GM19328 (cell line): ENCODE data around the gene ABCA12.

Experiments used
- ATAC-seq: cut with Tn5 transposase; IDR thresholded peaks from one replicate; pipeline ENCODE4 v1.9.1; 2021; ENCODE audit warnings: mild to moderate bottlenecking, moderate library complexity; ENCODE audit not compliant: unreplicated experiment

ABCA12 gene

DNA sequence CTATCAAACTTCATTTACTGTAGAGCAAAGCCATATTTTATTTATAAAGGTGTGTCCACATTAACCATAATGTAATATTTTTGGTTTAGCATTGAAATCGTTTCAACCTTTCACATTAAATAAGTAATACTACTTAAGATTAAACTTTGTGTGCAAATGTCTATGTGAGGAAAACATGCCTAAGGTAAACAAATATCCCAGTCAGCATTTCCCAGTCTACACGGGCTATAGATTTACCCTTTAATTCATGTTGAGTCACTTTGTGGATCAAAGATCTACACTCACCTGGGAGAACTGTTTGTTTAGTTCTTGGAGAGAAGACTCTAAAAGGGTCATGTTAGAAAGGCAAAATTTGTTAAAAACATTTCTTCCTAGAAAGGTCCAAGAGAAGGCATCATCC, 89.1 kb downstream of the ABCA12 start:
- no peak for ATAC-seq

DNA sequence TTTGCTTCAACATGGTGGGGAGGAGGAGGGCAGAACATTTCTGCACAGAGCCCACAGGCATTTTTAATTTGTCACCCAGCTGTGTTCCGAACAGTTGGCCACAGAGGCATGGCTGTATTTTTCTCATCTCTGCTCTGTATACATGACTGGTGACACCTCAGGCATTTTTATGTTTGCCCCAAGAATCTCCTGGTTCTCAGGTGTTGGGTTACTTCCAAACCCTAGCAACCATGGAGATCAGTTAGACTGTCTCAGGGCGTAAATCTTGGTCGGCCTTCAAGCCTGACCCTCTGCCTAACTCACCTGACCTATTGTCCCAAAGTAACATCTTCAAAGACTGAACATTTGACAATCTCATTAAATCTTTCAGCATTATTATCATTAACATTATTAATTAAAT, 100.0 kb downstream of the ABCA12 start:
- no peak for ATAC-seq

DNA sequence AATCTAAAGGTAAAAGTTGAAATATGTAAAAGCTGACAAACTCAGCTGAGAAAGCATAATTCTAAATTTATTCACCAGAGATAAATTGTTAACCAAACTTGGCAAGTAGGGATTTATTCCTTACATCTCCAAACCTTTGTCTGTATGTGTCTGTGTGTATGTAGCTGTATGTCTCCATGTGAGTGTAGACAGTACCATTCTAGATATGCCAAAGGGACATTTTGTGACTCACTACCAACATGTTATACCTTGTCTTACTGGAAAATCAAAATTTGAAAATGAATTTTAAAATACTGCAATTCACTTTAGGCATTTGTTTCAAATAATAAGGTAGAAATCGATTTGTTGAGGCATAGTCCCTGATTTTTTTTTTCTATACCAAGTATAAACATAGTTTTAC, 102.1 kb downstream of the ABCA12 start:
- no peak for ATAC-seq

DNA sequence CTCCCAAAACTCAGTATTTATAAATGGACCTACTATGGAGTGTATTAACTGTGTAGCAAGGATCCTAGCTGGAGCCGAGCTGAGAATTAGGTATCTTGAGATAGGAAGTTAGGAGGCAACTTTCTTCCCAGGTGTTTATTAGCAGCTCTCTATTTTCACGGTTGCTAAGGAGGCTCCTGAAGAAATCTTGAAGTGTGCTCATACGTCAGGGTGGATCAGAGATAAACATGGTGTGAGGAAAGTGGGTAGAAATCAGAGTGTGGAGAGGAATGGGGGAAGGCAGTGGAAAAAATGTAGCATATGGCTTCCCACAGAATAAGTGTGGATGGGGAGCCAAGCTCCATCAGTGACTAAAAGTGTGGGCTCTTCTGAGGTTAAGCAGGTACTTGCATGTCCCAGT, 104.3 kb downstream of the ABCA12 start:
- ATAC-seq, result no peak

DNA sequence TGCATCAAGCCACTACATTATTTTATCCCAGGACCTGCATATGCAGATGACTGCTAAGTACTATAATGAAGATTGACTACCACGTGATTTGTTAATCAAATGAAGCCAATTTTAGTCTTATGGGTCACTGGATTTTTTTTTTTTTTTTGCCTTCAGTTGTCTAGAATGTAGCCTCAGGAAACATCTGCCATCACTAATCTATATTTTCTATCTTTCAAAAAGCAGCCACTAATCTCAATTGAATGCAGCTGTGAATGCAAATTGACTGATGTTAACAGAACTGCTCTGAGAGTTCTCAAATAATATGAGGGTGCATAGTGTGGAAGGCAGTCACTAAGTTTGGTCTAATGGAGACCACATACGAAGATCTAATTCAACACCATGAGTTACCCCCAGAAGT, 106.3 kb downstream of the ABCA12 start:
- no peak for ATAC-seq

DNA sequence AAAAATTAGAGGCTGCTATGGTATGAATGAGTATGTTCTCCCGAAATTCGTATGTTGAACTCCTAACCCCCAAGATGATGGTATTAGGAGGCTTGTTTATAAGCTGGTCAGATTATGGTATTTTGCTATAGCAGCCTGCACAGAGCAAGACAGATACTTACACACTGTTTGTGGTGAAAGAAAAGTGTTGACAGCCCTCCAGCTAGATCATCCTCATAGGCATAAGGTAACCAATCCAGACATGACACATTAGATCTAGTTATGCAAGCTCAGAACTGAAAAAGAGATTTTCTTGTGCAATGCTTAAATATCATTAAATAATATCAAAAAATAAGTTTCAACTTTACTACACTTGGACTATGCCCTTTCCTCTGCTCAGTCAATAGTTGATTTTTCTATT, 107.1 kb downstream of the ABCA12 start:
- no peak for ATAC-seq

DNA sequence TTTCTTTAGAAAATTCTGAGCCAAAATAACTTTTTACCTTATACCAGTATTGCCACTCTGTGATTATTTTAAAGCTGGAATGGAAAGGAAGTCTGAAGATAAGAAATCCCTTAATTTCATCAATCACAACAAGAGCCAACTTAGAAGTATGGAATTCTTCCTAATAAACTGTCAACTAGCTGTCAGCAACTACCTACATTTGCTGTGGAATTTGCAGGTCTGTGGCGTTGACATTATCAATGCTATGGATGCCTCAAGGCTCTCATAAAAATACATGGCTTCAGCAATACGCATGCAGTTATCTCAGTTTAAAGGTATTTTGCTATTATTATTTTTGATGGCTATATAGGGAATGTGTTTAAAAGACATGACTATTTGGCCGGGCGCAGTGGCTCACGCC, 108.5 kb downstream of the ABCA12 start:
- ATAC-seq, result no peak

DNA sequence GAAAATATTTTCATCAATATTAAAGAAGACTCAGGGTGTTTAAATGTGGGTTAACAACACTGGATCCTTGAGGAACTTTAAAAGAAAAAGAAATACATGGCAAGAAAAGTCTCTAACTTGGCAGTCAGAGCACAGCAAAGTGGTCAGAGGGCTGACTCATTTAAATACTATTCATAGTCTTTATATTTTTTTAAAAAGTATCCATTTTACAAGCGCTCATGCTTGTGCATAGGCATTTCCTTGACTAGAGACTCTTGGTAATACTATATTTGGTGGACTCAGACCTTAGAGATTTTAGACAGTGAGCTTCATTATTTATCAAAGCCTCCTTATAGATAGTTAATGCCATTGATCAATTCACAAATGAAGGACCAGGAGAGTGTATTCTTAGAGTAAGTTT, 110.2 kb downstream of the ABCA12 start:
- ATAC-seq, result no peak

DNA sequence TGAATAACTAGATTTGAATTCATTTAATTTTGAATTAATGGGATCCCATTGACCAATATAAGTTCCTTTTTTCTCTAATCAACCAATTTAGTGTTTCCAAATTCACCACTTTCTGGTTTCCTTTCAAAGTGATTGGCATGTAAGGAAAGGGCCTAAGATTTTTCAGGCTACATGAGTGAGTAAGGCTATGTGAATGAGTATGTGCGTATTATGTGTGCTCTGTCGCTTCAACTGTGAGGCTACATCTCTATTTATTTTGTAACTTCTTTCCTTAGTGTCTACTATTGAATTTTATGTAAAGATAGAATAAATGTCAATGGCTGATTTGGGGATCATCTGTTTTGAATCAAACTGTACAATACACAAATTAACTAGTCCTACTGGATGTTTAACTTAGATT, 110.6 kb downstream of the ABCA12 start:
- ATAC-seq, result no peak

DNA sequence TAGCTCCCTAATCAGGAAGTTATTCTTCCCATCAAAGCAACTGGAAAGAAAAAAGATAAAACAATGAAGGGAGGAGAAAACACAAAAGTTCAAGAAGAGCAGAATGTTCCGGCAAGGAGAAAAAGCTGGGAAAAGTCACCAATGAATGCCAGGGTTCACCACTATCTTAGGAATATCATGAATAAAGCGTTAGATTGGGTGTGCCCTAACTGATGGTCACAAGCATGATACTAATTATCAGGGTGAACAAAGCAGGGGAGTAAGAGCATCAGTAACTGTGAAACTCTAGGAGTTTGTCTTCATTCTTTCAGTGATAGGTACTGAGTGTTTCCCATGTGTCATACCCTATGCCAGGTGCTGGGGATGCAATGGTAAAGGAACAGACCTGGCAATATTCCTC, 115.5 kb downstream of the ABCA12 start:
- no peak for ATAC-seq

DNA sequence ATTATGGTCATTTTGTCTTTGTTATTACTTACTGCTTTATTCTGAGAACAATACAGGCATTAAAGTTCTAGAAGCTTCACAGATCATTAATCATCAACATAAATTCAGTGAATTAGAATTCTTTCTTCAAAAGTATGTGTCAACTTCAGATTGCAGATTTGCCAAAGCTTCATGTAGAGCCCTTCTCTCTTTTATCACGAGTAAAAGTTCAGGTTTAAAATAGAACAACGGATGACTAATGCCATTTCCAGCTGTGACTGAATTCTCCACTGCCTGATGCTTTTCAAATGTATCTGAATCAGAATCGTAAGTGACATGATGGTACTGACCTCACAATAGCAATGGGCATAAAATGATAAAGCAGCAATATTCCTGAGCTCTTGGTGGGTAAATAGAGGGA, 116.0 kb downstream of the ABCA12 start:
- no peak for ATAC-seq

DNA sequence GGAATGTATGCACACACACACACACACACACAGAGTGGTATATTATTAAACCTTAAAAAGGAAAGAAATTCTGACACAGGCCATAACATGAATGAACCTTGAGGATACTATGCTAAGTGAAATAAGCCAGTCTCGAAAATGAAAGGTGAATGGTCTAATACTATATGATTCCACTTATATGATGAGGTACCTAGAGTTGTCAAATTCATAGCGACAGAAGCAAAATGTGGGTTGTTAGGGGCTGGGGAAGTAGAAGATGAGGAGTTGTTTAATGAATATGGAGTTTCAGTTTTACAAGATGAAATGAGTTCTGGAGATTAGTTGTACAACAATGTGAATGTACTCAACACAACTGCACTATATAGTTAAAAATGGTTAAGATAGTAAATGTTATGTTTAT, 118.1 kb downstream of the ABCA12 start:
- no peak for ATAC-seq

DNA sequence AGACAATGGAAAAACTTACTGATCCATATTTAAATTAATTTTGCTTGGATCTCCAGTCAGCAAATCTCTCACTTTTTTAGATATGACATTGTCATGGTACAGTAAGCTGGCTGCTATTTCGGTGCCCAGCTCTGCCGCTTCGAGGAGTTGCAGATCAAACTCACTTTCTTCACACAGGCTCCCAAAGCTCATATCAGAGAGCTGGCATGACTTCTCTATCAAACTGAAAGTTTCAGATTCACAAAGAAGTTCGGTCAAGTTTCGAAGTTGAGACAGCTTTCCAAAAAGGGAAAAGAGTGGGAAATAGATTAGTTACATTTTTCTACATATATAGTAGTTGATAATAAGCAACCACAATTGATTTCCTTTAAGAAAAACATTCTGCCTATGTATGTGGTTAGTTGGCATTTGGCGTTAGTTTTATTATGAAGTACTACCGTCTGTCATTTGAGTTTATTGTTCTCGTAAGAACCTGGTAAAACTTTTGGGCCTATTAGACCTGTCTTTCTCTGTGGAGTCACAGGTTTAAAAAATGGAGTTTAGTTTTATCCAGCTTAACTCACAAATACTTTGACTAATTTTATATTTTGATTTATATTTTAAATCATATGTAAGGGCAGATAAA, 118.8 kb downstream of the ABCA12 start:
- no peak for ATAC-seq

DNA sequence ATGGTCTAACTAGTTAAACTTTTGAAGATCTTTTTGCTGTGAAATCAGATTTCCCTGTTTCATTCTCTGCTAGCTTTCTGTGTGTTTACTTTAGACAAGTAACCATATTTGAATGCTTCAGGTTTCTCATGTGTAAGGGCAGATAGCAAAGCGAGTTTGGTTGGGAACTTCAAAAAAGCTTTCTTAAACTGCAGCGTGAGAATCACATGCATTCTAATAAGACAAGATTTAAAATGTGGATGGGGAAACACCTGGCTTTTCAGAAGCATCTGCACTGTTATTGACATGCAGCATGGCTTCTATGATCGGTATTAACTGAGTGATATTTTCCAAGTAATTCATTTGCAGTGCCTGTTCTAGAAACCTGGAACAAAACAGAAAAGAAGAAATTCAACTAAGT, 119.3 kb downstream of the ABCA12 start:
- peak; percentile 43 for ATAC-seq

DNA sequence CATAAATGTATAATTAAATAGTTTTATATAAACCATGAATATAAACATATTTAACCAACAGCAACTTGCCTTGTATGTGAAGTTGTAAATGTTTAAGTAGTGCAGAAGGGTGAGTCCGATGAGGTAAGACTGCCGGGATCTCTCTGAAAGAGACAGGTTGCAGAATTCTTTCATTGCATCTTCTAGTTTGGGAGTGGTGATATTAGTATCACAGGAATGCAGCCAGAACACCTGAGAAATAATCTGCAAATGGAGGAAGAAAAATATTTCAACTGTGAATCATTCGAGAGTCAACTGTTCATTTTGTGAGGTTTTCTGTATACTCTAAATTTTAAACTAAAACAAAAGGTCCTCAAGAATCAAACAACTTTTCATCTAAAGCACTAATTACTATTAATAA, 123.0 kb downstream of the ABCA12 start:
- ATAC-seq, result no peak

DNA sequence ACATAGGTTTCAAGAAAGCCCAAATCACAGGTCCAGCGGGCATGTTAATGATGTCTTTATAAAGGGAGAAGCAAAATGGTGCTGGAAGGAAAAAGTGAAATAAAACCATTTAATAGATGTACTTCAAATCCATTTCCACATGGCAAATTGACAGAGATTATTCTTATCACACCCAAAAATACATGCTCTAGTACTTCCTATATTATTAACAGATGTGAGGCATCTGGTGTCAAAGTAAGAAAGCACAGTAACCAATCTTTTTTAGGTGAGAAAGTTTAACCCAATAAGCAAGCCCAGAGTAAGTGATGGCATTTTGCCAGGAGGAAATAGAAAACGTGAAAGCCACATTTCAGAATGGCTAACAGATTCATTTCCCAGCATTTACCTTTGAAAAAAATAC, 128.0 kb downstream of the ABCA12 start:
- ATAC-seq, result no peak

DNA sequence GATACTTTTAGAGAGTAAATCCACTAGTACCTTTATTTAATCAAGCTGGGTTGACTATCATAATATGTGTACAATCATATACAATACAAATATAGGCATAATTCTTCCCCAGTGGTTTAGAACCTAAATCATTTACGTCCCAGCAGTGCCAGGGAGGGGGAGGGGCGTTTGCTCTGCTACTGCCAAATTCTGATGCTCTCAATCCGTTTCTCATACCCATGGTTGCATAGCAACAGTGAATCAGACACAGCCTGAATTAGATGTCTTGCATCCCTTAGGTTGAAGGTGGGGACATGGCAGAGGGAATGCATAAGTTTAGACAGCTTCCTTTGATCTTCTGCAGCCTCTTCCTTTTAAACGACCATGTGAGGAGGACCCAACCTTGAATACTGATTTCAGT, 135.4 kb downstream of the ABCA12 start:
- ATAC-seq, result no peak

DNA sequence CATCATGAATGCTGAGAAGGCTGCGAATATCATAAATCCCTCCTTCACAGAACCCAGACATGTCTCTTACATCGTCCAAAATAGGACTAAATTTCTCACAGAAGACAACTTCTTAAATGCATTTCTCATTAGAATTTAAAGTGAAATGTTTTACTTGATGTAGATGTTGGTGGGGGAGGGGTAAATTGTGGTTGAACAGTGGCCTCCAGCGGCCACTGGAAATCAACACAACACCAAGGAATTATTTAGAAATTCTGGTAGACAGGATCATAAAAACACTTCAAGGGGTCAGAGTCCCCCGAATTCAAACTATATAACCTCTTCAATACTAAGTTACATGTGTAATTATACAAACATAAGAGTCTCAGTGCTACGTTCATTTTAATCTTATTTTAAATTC, 135.9 kb downstream of the ABCA12 start:
- peak; percentile 66 for ATAC-seq

DNA sequence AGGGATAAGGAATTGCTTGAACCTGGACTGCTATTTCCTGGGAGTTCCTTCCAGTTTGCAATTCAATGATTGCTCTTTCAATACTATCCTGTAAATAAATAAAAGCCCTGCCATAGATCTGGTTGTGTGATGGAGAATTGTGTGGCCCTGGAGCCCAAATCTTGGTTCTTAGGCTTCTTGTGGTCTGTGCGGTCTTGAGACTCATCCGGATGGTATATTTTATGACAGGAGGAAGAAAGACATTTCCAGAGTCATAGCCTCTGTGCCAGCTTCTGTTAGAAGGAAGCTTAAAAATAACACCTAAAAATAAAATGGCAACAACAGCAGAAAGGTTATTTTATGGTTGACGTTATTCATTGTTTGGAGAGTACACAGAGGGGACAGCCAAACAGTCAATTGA, 137.7 kb downstream of the ABCA12 start:
- no peak for ATAC-seq

DNA sequence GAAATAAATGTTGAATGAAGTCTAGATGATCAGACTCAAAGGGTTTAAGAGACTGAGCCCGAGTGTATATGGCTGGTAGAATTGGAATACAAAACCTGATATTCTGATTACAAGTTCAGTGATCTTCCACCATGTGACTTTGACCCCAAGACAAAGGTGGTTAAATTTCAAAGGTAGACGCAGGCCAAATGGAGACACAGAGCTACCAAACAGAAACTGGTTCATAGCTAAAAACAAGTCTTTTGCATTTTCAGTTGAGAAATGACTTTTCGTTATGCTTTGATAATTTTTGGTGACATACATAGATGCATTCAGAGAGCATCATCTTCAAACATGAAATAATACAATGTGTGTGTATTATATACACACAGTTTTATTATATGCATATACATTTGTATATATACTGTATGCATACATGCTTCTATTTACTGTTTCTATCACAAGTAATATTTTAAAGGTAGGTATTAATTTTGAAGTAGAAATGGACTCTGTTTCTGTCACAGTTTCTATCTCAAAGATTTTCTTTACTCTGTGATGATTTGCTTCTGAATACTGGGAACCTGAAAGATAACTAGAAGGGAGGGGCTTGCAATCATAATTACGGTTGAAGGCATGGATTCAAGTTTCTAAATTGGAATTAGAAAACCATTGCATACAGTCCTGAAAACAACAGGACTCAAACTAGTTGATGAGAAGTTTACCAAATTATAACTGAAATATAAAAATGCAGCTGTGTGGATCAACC, 142.3 kb downstream of the ABCA12 start:
- peak; percentile 91 for ATAC-seq

DNA sequence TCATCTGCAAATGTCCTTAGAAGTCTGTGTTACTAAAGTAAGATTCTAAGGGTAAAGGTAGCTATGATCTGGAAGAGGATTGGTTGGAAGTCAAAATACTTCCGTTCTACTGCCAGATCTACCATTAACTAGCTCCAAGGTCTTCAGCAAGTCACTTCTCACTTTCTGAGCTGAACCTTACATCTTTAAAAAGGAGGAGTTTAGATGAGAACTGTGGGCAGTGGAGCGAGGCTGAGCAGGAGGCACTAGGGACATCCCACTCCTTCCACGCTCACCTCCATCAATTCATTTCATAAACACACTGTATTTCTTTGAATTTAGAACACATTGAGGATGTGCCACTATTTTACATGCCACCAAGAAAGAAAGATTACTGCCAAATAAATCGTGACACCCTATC, 143.0 kb downstream of the ABCA12 start:
- peak; percentile 41 for ATAC-seq

DNA sequence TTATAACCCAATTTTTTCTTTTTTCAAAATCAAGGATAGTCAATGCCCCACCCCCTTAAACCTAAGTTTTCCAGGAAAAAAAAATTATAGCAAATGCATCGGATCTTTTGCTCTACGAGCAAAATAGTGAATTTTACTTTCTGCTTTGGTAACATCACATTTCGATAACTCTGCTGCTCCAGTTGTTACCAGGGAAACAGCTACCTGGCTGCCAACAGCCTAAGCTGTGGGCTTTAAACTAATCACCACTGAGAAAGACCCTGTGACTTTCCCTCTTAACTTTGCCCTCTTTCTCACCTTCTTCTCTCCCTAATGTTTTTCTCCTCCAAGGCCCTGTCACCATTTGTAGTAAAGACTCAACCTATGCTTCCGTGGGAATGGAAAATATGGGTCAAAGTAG, 145.5 kb downstream of the ABCA12 start:
- ATAC-seq, result no peak

DNA sequence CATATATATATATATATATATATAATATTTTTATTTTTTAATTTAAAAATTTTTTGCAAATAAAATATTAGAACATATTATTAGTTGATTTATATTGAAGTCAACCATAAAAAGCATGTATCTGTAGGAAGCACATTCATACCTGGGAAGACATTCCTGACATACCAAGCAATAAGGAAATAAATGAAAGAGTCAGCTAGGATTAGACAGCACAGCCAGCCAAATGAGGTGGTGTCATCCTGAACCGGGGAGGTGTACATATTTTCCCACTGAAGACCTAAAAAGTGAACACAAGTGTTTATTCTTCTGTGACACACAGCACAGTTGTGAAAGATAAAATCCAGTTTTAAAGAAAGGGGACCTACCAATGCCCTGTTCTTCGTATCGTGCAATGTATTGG, 149.2 kb downstream of the ABCA12 start:
- ATAC-seq, result no peak
